SK-N-SH (cell line): ENCODE measurements around the gene CLEC4G. TPM values are rescaled to one million over a fixed set of nuclear protein-coding genes. Genes with fewer than 3 reads are reported as not detected.

ENCODE experiments used
- CTCF ChIA-PET: fragments of 300-600, 350-600 bp; formaldehyde crosslinking; extraction: SDS; loops from one replicate; lab custom pipeline; 2021; lab: Yijun Ruan, JAX
- POLR2A ChIA-PET: fragments of 350-600 bp; sonication (Branson Sonifier 250); formaldehyde crosslinking; extraction: SDS; loops from one replicate; lab custom pipeline; 2020; ENCODE audit warnings: antibody characterized with exemption, inconsistent platforms; lab: Yijun Ruan, JAX
- DNase-seq: peaks from one replicate; pipeline ENCODE4 v3.0.0; 2012
- H2AFZ ChIP-seq: fragments of 200-600 bp; sonication (generic); 2 replicates; pipeline ENCODE4 v1.8.1; 2016; ENCODE audit warnings: antibody characterized with exemption, mild to moderate bottlenecking, low read depth
- H3F3A ChIP-seq: fragments of 200-600 bp; sonication (generic); replicated peaks from 2 replicates; pipeline ENCODE3; 2016; ENCODE audit warnings: antibody characterized with exemption, mild to moderate bottlenecking; ENCODE audit not compliant: insufficient read depth
- H3K27ac ChIP-seq, 2 experiments: fragments of 200-500 bp in 1 of 2; fragments of 200-600 bp in 1 of 2; sonication (Bioruptor generic) in 1 of 2; sonication (generic), shearing (Covaris generic) in 1 of 2; 2 replicates each; pipeline versions ENCODE4 v1.5.1 to v1.6.1; 2014 to 2016; ENCODE audit warnings: low read depth in 2 of 2, inconsistent platforms in 1 of 2, low read length in 1 of 2, mild to moderate bottlenecking in 1 of 2, mixed read lengths in 1 of 2
- H3K27me3 ChIP-seq: fragments of 200-600 bp; sonication (generic), shearing (Covaris generic); 2 replicates; pipeline ENCODE4 v1.6.1; 2016; ENCODE audit warnings: mixed run types; ENCODE audit not compliant: insufficient read depth
- H3K36me3 ChIP-seq, 2 experiments: fragments of 200-500 bp in 1 of 2; fragments of 200-600 bp in 1 of 2; sonication (Bioruptor generic) in 1 of 2; sonication (generic) in 1 of 2; replicated peaks in 1 of 2; 2 replicates each; pipeline versions ENCODE3 to v1.5.1; 2014 to 2016; ENCODE audit warnings: low read length in 1 of 2, mild to moderate bottlenecking in 1 of 2; ENCODE audit not compliant: insufficient read depth in 2 of 2, control insufficient read depth in 1 of 2
- H3K4me1 ChIP-seq, 2 experiments: fragments of 200-500 bp in 1 of 2; fragments of 200-600 bp in 1 of 2; sonication (Bioruptor generic) in 1 of 2; sonication (generic), shearing (Covaris generic) in 1 of 2; 2 replicates each; pipeline versions ENCODE4 v1.5.1 to v1.6.1; 2014 to 2016; ENCODE audit warnings: low read depth in 1 of 2, low read length in 1 of 2, mixed run types in 1 of 2; ENCODE audit not compliant: insufficient read depth in 2 of 2, control insufficient read depth in 1 of 2
- H3K4me2 ChIP-seq: fragments of 200-600 bp; sonication (generic), shearing (Covaris generic); 2 replicates; pipeline ENCODE4 v1.6.1; 2017; ENCODE audit warnings: mixed run types
- H3K4me3 ChIP-seq, 2 experiments: fragments of 200-500 bp in 1 of 2; fragments of 200-600 bp in 1 of 2; sonication (Bioruptor generic) in 1 of 2; sonication (generic), shearing (Covaris generic) in 1 of 2; 2 replicates each; pipeline versions ENCODE4 v1.5.1 to v1.8.1; 2014 to 2016; ENCODE audit warnings: low read depth in 2 of 2, inconsistent platforms in 1 of 2, low read length in 1 of 2, mild to moderate bottlenecking in 1 of 2, mixed read lengths in 1 of 2, moderate library complexity in 1 of 2
- H3K79me2 ChIP-seq: fragments of 200-600 bp; sonication (generic); 2 replicates; pipeline ENCODE4 v1.8.1; 2017; ENCODE audit warnings: mild to moderate bottlenecking; ENCODE audit not compliant: insufficient read depth
- H3K9ac ChIP-seq: fragments of 200-600 bp; sonication (generic); 2 replicates; pipeline ENCODE4 v1.6.1; 2017; ENCODE audit warnings: mixed run types
- H3K9me2 ChIP-seq: fragments of 200-600 bp; sonication (generic); 2 replicates; pipeline ENCODE4 v1.6.1; 2017; ENCODE audit warnings: mixed run types
- H3K9me3 ChIP-seq: fragments of 200-600 bp; sonication (generic); 2 replicates; pipeline ENCODE4 v1.6.1; 2017; ENCODE audit warnings: mixed run types, mild to moderate bottlenecking, moderate library complexity
- H4K20me1 ChIP-seq: fragments of 200-600 bp; sonication (generic); 2 replicates; pipeline ENCODE4 v1.6.1; 2017; ENCODE audit warnings: mild to moderate bottlenecking, mixed run types; ENCODE audit not compliant: insufficient read depth
- CTCF ChIP-seq: fragments of 200-600 bp; sonication (generic); IDR thresholded peaks from 2 replicates; pipeline ENCODE4 v1.6.1; 2017; ENCODE audit warnings: antibody characterized with exemption, mild to moderate bottlenecking, moderate library complexity
- ELF1 ChIP-seq: IDR thresholded peaks from 2 replicates; pipeline ENCODE4 v1.4.0; 2012
- EP300 ChIP-seq, 2 experiments: IDR thresholded peaks; 2 replicates each; pipeline versions ENCODE4 v1.4.0 to v1.6.1; 2012; ENCODE audit warnings: borderline replicate concordance in 1 of 2, low read depth in 1 of 2, low read length in 1 of 2
- EZH2phosphoT487 ChIP-seq: fragments of 200-600 bp; sonication (generic); IDR thresholded peaks from 2 replicates; pipeline ENCODE4 v1.6.1; 2017; ENCODE audit warnings: low read depth, mixed run types, mild to moderate bottlenecking, antibody characterized with exemption, moderate library complexity, borderline replicate concordance
- FOSL2 ChIP-seq: IDR thresholded peaks from 2 replicates; pipeline ENCODE4 v1.4.0; 2012; ENCODE audit warnings: low read depth, mild to moderate bottlenecking, moderate library complexity, borderline replicate concordance
- FOXJ3 ChIP-seq: sonication (generic); formaldehyde crosslinking; IDR thresholded peaks from 2 replicates; pipeline ENCODE4 v1.5.1; 2020; ENCODE audit warnings: mild to moderate bottlenecking, missing genetic modification reagents
- FOXM1 ChIP-seq: IDR thresholded peaks from 2 replicates; pipeline ENCODE4 v1.4.0; 2012; ENCODE audit warnings: low read depth, mild to moderate bottlenecking
- GATA2 ChIP-seq: sonication (generic); formaldehyde crosslinking; IDR thresholded peaks from 2 replicates; pipeline ENCODE4 v1.5.0; 2020; ENCODE audit warnings: mild to moderate bottlenecking, missing genetic modification reagents
- MEF2A ChIP-seq: IDR thresholded peaks from 2 replicates; pipeline ENCODE4 v1.4.0; 2012; ENCODE audit warnings: low read depth, borderline replicate concordance
- MXI1 ChIP-seq: IDR thresholded peaks from 2 replicates; pipeline ENCODE4 v1.6.1; 2012; ENCODE audit warnings: mild to moderate bottlenecking, low read depth, low read length, improper control_type of control experiment
- NRF1 ChIP-seq: IDR thresholded peaks from 2 replicates; pipeline ENCODE4 v1.6.1; 2012; ENCODE audit warnings: low read depth, mild to moderate bottlenecking, low read length
- POLR2AphosphoS5 ChIP-seq: IDR thresholded peaks from 2 replicates; pipeline ENCODE4 v1.6.1; 2012; ENCODE audit warnings: low read depth, low read length
- RAD21 ChIP-seq: IDR thresholded peaks from 2 replicates; pipeline ENCODE4 v1.6.1; 2012; ENCODE audit warnings: mild to moderate bottlenecking, low read length
- RCOR1 ChIP-seq: fragments of 150-350 bp; IDR thresholded peaks from 2 replicates; pipeline ENCODE4 v1.6.1; 2017; ENCODE audit warnings: antibody characterized with exemption, low read length
- REST ChIP-seq: IDR thresholded peaks from 2 replicates; pipeline ENCODE4 v1.6.1; 2012; ENCODE audit warnings: mild to moderate bottlenecking, low read depth, low read length, moderate library complexity
- RFX5 ChIP-seq: IDR thresholded peaks from 2 replicates; pipeline ENCODE4 v1.6.1; 2012; ENCODE audit warnings: mild to moderate bottlenecking, improper control_type of control experiment, low read length
- RXRA ChIP-seq: IDR thresholded peaks from 2 replicates; pipeline ENCODE4 v1.4.0; 2012; ENCODE audit warnings: low read depth, mild to moderate bottlenecking, borderline replicate concordance
- TAF1 ChIP-seq: IDR thresholded peaks from 2 replicates; pipeline ENCODE4 v1.6.1; 2012; ENCODE audit warnings: low read depth, mild to moderate bottlenecking, low read length, moderate library complexity, borderline replicate concordance
- USF2 ChIP-seq: fragments of 150-350 bp; IDR thresholded peaks from 2 replicates; pipeline ENCODE4 v1.6.1; 2017; ENCODE audit warnings: antibody characterized with exemption, low read length, low read depth, borderline replicate concordance
- YY1 ChIP-seq: IDR thresholded peaks from 2 replicates; pipeline ENCODE4 v1.4.0; 2012; ENCODE audit warnings: low read depth, mild to moderate bottlenecking
- WGBS: methylation state at CpG from one replicate; pipeline ENCODE4 v1.1.6; 2017; ENCODE audit warnings: low lambda C conversion rate; 5-methylcytosine and 5-hydroxymethylcytosine counted together
- polyA plus RNA-seq, 3 experiments: library from polyadenylated mRNA; depleted of rRNA; stranded (reverse); fragments of >200 nt; gene quantifications; 2 replicates each; pipeline ENCODE4 v1.2.3, GENCODE V29; 2012

The CLEC4G gene
- polyA plus RNA-seq, 1 of the 3 experiments (the other 2 are of a cell fraction): not detected

GRCh38 chr19:7756258-7756657, 24.3 kb upstream of the CLEC4G start:
- peaks cover 7% of the 10 kb centered on the region; the same call in 1 of the 2 replicates for H3K27me3 ChIP-seq
- no peak overlapping the region for H2AFZ ChIP-seq
- H4K20me1 ChIP-seq: no peaks in the 10 kb centered on the region
- H3K27ac ChIP-seq: no peak overlapping the region
- WGBS: under 1% methylated on average over 4 of the region's 4 CpGs
- no peak overlapping the region for H3K4me3 ChIP-seq
- no peaks in the 10 kb centered on the region for H3F3A ChIP-seq
- no peak for DNase-seq
- TF ChIP-seq EZH2phosphoT487 (no peak), FOXM1 (no peak), RCOR1 (no peak), NRF1 (no peak), CTCF (no peak), MXI1 (no peak), TAF1 (no peak), RXRA (no peak), YY1 (no peak), MEF2A (no peak), REST (no peak), FOSL2 (no peak), USF2 (no peak), GATA2 (CRISPR knock-in tag) (no peak), RFX5 (no peak), RAD21 (no peak), ELF1 (no peak), POLR2AphosphoS5 (no peak), FOXJ3 (CRISPR knock-in tag) (no peak), EP300 (IDR thresholded peaks at IDR 0.05; ENCODE audit: borderline replicate concordance in 1 of 2, low read depth in 1 of 2, low read length in 1 of 2) (no peak)
- no peak overlapping the region for H3K4me2 ChIP-seq
- peaks cover 3% of the 10 kb centered on the region; the same call in 1 of the 2 replicates for H3K9me2 ChIP-seq
- no peaks in the 10 kb centered on the region for H3K79me2 ChIP-seq
- no peak overlapping the region for H3K9ac ChIP-seq
- no peaks in the 10 kb centered on the region for H3K36me3 ChIP-seq
- H3K9me3 ChIP-seq: peaks cover 4% of the 10 kb centered on the region; the same call in 1 of the 2 replicates
- no peaks in the 10 kb centered on the region for H3K4me1 ChIP-seq
- ChIA-PET POLR2A (no interaction called here), CTCF (no interaction called here)
